Caco-2 (cell line): ENCODE data around the gene PGAM2. TPM values are rescaled to one million over a fixed set of nuclear protein-coding genes. Genes with fewer than 3 reads are reported as not detected.
A peak's percentile ranks its signal among the peaks of the same experiment; 100 is the strongest.

Source experiments
- BruUV-seq: library from RNA; stranded (reverse); fragments of 400-500 nt; replicated peaks from 2 replicates; lab custom pipeline; 2021; lab: Mats Ljungman, UMichigan
- CTCF ChIA-PET: fragments of 300-600 bp; sonication (Branson Sonifier 250); formaldehyde crosslinking; loops from one replicate; lab custom pipeline; 2022; ENCODE audit warnings: antibody characterized with exemption; lab: Charles Lee
- POLR2A ChIA-PET: fragments of 300-600 bp; sonication (Branson Sonifier 250); formaldehyde crosslinking; loops from one replicate; lab custom pipeline; 2022; ENCODE audit warnings: antibody characterized with exemption; lab: Charles Lee
- DNase-seq, 2 experiments: peaks; one replicate each; pipeline versions ENCODE4 v3.0.0 to v3.0.0-alpha.2; 2020 to 2022
- H3K27me3 ChIP-seq: replicated peaks from 2 replicates; pipeline ENCODE4 v1.6.0; 2011; ENCODE audit warnings: low read length; ENCODE audit not compliant: control insufficient read depth, insufficient read depth
- H3K36me3 ChIP-seq: 2 replicates; pipeline ENCODE4 v1.5.1; 2011; ENCODE audit warnings: low read length; ENCODE audit not compliant: control insufficient read depth, insufficient read depth
- H3K4me1 ChIP-seq: fragments of 250-450 bp; sonication (Bioruptor Pico); 2 replicates; pipeline ENCODE4 v1.5.1; 2020; ENCODE audit warnings: mild to moderate bottlenecking
- H3K4me3 ChIP-seq: 2 replicates; pipeline ENCODE4 v1.5.1; 2011; ENCODE audit warnings: low read depth, mild to moderate bottlenecking, control low read depth, low read length
- H3K9me3 ChIP-seq: fragments of 250-450 bp; sonication (Bioruptor Pico); 2 replicates; pipeline ENCODE4 v1.5.1; 2020; ENCODE audit warnings: mild to moderate bottlenecking, moderate library complexity
- H3K27ac Mint-ChIP-seq: one replicate; pipeline ENCODE4 v1.8.0; 2022; ENCODE audit warnings: mixed read lengths; ENCODE audit not compliant: unreplicated experiment
- H3K27me3 Mint-ChIP-seq: one replicate; pipeline ENCODE4 v1.8.0; 2022; ENCODE audit warnings: mixed read lengths; ENCODE audit not compliant: insufficient read depth, unreplicated experiment
- H3K36me3 Mint-ChIP-seq: one replicate; pipeline ENCODE4 v1.8.0; 2022; ENCODE audit warnings: mild to moderate bottlenecking, mixed read lengths; ENCODE audit not compliant: insufficient read depth, unreplicated experiment
- H3K4me1 Mint-ChIP-seq: one replicate; pipeline ENCODE4 v1.8.0; 2022; ENCODE audit warnings: low read depth, mixed read lengths; ENCODE audit not compliant: unreplicated experiment
- H3K4me3 Mint-ChIP-seq: one replicate; pipeline ENCODE4 v1.8.0; 2022; ENCODE audit warnings: mild to moderate bottlenecking, moderate library complexity, mixed read lengths; ENCODE audit not compliant: unreplicated experiment
- H3K9me3 Mint-ChIP-seq: one replicate; pipeline ENCODE4 v1.8.0; 2022; ENCODE audit warnings: mixed read lengths; ENCODE audit not compliant: unreplicated experiment
- CTCF ChIP-seq, 2 experiments: fragments of 200-600 bp in 1 of 2; IDR thresholded peaks; 1 replicate in 1 of 2; 2 replicates in 1 of 2; pipeline versions ENCODE4 v1.5.1 to v1.8.0; 2011 to 2022; ENCODE audit warnings: antibody characterized with exemption in 1 of 2, control low read depth in 1 of 2, inconsistent platforms in 1 of 2, low read depth in 1 of 2, low read length in 1 of 2, mild to moderate bottlenecking in 1 of 2, moderate library complexity in 1 of 2; ENCODE audit not compliant: insufficient read depth in 1 of 2, severe bottlenecking in 1 of 2, unreplicated experiment in 1 of 2
- intact Hi-C: fragments of 100-400 bp; cut with micrococcal nuclease; formaldehyde crosslinking; loops from one replicate; pipeline ENCODE4 v1.10.0; 2022; ENCODE audit not compliant: unreplicated experiment
- total RNA-seq: library from RNA; stranded (reverse); gene quantifications from 2 replicates; pipeline ENCODE4 v1.2.3, GENCODE V29; 2022

The PGAM2 gene
- total RNA-seq, 1 experiment from 2014 or later, result not detected

DNA sequence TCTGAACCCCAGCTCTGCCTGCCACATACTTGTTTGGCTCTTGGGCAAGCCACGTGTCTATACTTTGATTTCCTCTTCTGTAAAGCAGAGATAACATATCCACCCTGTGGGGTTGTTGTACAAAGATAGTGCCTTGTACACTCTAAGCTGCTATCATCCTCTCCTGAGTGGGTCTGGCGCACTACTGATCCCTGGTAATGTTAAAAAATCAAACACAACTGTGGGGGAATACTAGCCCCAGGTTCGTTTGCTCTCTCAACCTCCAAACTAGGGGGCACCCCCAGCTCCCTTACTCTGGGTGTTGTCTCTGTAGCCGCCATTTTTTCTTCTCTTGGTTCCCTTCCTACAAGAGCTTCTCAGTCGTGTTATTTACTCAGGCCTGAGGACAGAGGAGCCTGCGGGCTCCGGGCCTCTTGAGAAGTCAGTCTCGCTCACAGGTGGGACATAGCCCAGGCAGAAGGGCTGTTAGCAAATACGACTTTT lies 15.9 kb upstream of the PGAM2 start:
- CTCF ChIA-PET, result no interaction called here
- no peak for TF ChIP-seq CTCF (IDR thresholded peaks at IDR 0.05; ENCODE audit: insufficient read depth in 1 of 2, low read depth in 1 of 2, low read length in 1 of 2, severe bottlenecking in 1 of 2, unreplicated experiment in 1 of 2)
- Histone ChIP-seq H3K4me3 (peak overlapping the region; percentile 75), H3K9me3 (no peaks in the 10 kb centered on the region), H3K27me3 (no peaks in the 10 kb centered on the region), H3K4me1 (no peaks in the 10 kb centered on the region), H3K36me3 (peaks cover 9% of the 10 kb centered on the region)
- no peaks in the 10 kb centered on the region for H3K9me3 Mint-ChIP-seq
- H3K27ac Mint-ChIP-seq, result peak overlapping the region; percentile 86
- H3K4me3 Mint-ChIP-seq, result peak overlapping the region; percentile 78
- H3K36me3 Mint-ChIP-seq, result peaks cover 23% of the 10 kb centered on the region
- H3K27me3 Mint-ChIP-seq, result no peaks in the 10 kb centered on the region
- H3K4me1 Mint-ChIP-seq, result no peaks in the 10 kb centered on the region
- BruUV-seq, result TSS peak; percentile 60
- no peak for DNase-seq
- POLR2A ChIA-PET, result no interaction called here
- intact Hi-C loops, result loop anchor here (5.0 kb wide), 2 partner anchors 64 to 121 kb away; partner anchors contain the start of gene YKT6

DNA sequence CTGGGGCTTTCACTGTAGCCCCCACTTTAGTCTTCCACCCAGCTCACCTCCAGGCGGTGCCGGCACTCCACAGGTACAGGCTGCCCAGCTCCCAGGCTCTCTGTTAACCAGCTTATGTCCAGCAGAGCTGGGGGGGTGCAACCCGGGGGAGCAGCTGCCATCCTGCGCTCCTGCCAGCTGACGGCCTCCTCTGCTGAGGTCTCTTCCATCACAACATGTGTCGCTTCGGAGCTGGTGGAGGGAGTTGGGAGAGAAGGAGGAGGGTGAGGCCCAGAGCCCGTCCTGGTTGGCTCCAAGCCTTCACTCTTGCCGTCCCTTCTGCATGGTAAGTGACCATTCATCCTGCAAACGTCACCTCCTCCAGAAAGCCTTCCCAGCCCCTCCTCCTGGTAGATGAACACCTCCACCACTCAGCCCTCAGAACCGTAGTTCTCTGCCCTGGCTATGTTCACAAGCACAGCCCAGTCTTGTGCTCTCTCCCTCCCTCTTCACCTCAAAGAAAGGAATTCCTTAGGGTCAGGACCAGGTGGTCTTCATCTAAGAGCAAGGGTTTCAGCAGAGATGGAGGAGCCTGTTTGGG lies 15.4 kb upstream of the PGAM2 start:
- POLR2A ChIA-PET, result no interaction called here
- TF ChIP-seq CTCF (IDR thresholded peaks at IDR 0.05; ENCODE audit: insufficient read depth in 1 of 2, low read depth in 1 of 2, low read length in 1 of 2, severe bottlenecking in 1 of 2, unreplicated experiment in 1 of 2), result no peak
- Histone ChIP-seq H3K9me3 (no peaks in the 10 kb centered on the region), H3K4me1 (no peaks in the 10 kb centered on the region), H3K27me3 (no peaks in the 10 kb centered on the region), H3K36me3 (peaks cover 9% of the 10 kb centered on the region), H3K4me3 (peak overlapping the region; percentile 75; the same call in 1 of the 2 replicates)
- Mint-ChIP-seq H3K9me3 (no peaks in the 10 kb centered on the region), H3K4me1 (no peaks in the 10 kb centered on the region), H3K4me3 (peak overlapping the region; percentile 78), H3K27me3 (no peaks in the 10 kb centered on the region), H3K27ac (peak overlapping the region; percentile 86), H3K36me3 (peaks cover 24% of the 10 kb centered on the region)
- intact Hi-C loops, result loop anchor here (5.0 kb wide), 2 partner anchors 63 to 122 kb away; partner anchors contain the start of gene YKT6
- BruUV-seq, result no TSS peak
- no peak for DNase-seq
- CTCF ChIA-PET, result no interaction called here

DNA sequence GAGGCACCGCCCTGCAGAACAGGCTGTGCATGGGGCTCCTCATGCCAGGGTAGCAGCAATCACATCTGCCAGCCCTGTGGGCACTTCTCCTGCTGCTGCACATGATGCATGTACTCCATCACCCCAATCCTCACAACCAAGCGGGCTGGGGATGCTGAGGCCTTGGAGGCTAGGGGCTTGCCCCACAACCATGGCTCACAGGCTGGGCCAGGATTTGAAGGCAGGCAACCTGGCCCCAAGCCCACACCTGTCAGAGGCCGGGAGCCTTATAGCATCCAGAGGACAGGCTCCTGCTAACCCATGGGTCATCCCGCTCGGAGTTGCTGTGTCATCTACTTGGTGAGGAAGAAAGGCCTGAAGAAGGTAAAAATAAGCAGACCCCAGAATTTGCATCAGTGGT lies 14.8 kb upstream of the PGAM2 start:
- Histone ChIP-seq H3K36me3 (peaks cover 9% of the 10 kb centered on the region), H3K9me3 (no peaks in the 10 kb centered on the region), H3K4me1 (no peaks in the 10 kb centered on the region), H3K4me3 (no peak overlapping the region), H3K27me3 (no peaks in the 10 kb centered on the region)
- no peak overlapping the region for H3K27ac Mint-ChIP-seq
- no peaks in the 10 kb centered on the region for H3K4me1 Mint-ChIP-seq
- TF ChIP-seq CTCF (IDR thresholded peaks at IDR 0.05; ENCODE audit: insufficient read depth in 1 of 2, low read depth in 1 of 2, low read length in 1 of 2, severe bottlenecking in 1 of 2, unreplicated experiment in 1 of 2), result no peak
- POLR2A ChIA-PET, result no interaction called here
- no peak for DNase-seq
- H3K4me3 Mint-ChIP-seq, result no peak overlapping the region
- BruUV-seq, result no TSS peak
- CTCF ChIA-PET, result no interaction called here
- H3K36me3 Mint-ChIP-seq, result peaks cover 24% of the 10 kb centered on the region
- no peaks in the 10 kb centered on the region for H3K9me3 Mint-ChIP-seq
- no peaks in the 10 kb centered on the region for H3K27me3 Mint-ChIP-seq
- intact Hi-C loops, result loop anchor here (5.0 kb wide), 2 partner anchors 63 to 122 kb away; partner anchors contain the start of gene YKT6
